Measurements from ENCODE around the gene INHBE.
"Not testable (repeated sequence)": the region's sequence is repeated elsewhere in the genome, so short reads cannot be mapped to it uniquely, and the experiment has no call there.

DNA sequence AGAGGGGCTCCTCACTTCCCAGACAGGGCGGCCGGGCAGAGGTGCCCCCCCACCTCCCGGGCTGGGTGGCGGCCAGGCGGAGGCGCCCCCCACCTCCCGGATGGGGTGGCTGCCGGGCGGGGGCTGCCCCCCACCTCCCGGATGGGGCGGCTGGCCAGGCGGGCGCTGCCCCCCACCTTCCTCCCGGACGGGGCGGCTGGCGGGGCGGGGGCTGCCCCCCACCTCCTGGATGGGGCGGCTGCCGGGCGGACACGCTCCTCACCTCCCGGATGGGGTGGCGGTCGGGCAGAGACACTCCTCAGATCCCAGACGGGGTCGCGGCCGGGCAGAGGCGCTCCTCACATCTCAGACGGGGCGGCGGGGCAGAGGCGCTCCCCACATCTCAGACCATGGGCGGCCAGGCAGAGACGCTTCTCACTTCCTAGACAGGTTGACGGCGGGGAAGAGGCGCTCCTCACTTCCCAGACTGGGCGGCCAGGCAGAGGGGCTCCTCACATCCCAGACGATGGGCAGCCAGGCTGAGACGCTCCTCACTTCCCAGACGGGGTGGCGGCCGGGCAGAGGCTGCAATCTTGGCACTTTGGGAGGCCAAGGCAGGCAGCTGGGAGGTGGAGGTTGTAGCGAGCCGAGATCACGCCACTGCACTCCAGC, 40.1 kb downstream of the INHBE start:
- TF ChIP-seq EZH2 (IDR thresholded peaks at IDR 0.05; ENCODE audit: low read depth, unreplicated experiment); CTCF (conservative IDR thresholded peaks at IDR 0.05; ENCODE audit: low read depth in 2 of 2); POLR2AphosphoS5 (IDR thresholded peaks at IDR 0.05; ENCODE audit: low read depth); REST (IDR thresholded peaks at IDR 0.05; ENCODE audit: unreplicated experiment); CREB1 (CRISPR knock-in tag; IDR thresholded peaks at IDR 0.05; ENCODE audit: low read depth); ZNF114 (CRISPR knock-in tag; IDR thresholded peaks at IDR 0.05); ETS1 (IDR thresholded peaks at IDR 0.05); EZH2phosphoT487 (IDR thresholded peaks at IDR 0.05; ENCODE audit: unreplicated experiment): not testable (repeated sequence)
